ENCODE measurements around the gene NID1. TPM values are rescaled to one million over a fixed set of nuclear protein-coding genes. Genes with fewer than 3 reads are reported as not detected.

NID1 gene
- total RNA-seq, 2 experiments from 2014 or later: not detected

GRCh38 chr1:235942979-235943575, 121.8 kb downstream of the NID1 start:
- no peak overlapping the region for H3K4me2 ChIP-seq (ENCODE audit: low read length)
- POLR2A ChIA-PET: interaction anchor here (0.6 kb wide), 1 partner anchor 31 kb away, joined by 3 read pairs; no protein-coding TSS in a partner anchor

GRCh38 chr1:235942625-235942934, 122.3 kb downstream of the NID1 start:
- ChIA-PET CTCF (ENCODE audit: unreplicated experiment) (interaction anchor here (2.1 kb wide), 1 partner anchor 10 kb away, joined by 6 read pairs; no protein-coding TSS in a partner anchor), POLR2A (interaction anchor here (0.6 kb wide), 1 partner anchor 32 kb away, joined by 3 read pairs; no protein-coding TSS in a partner anchor)
- Histone ChIP-seq H2AFZ (ENCODE audit: low read length) (no peak overlapping the region), H3K36me3 (ENCODE audit: insufficient read depth, low read length) (no peaks in the 10 kb centered on the region), H3K79me2 (ENCODE audit: insufficient read depth, low read depth, low read length) (no peaks in the 10 kb centered on the region), H3K9me3 (ENCODE audit: low read length) (no peaks in the 10 kb centered on the region), H3K4me3 (ENCODE audit: low read depth, low read length, poor library complexity, severe bottlenecking) (no peak overlapping the region), H3K4me2 (ENCODE audit: low read length) (no peak overlapping the region), H4K20me1 (ENCODE audit: insufficient read depth, low read length) (no peaks in the 10 kb centered on the region), H3K27ac (ENCODE audit: low read depth, low read length, poor library complexity, severe bottlenecking) (no peak overlapping the region), H3K4me1 (ENCODE audit: insufficient read depth, low read length, poor library complexity, severe bottlenecking) (peaks cover 8% of the 10 kb centered on the region), H3K9me2 (ENCODE audit: insufficient read depth, low read length) (no peaks in the 10 kb centered on the region)
- no TSS peak for BruUV-seq (replicated peaks)
- DNase-seq (ENCODE audit: low spot score): no peak
- TF ChIP-seq CTCF (conservative IDR thresholded peaks at IDR 0.05; ENCODE audit: low read length) (no peak), EZH2phosphoT487 (IDR thresholded peaks at IDR 0.05; ENCODE audit: borderline replicate concordance, low read depth, low read length) (no peak)
- intact Hi-C loops (cut with micrococcal nuclease; ENCODE audit: unreplicated experiment): no loop called here

More at GRCh38 chr1:235942979-235943575, 121.8 kb downstream of the NID1 start:
- Histone ChIP-seq H4K20me1 (ENCODE audit: insufficient read depth, low read length) (no peaks in the 10 kb centered on the region), H3K9me2 (ENCODE audit: insufficient read depth, low read length) (no peaks in the 10 kb centered on the region), H3K9me3 (ENCODE audit: low read length) (no peaks in the 10 kb centered on the region), H2AFZ (ENCODE audit: low read length) (no peak overlapping the region), H3K79me2 (ENCODE audit: insufficient read depth, low read depth, low read length) (no peaks in the 10 kb centered on the region), H3K4me3 (ENCODE audit: low read depth, low read length, poor library complexity, severe bottlenecking) (no peak overlapping the region), H3K36me3 (ENCODE audit: insufficient read depth, low read length) (no peaks in the 10 kb centered on the region), H3K27ac (ENCODE audit: low read depth, low read length, poor library complexity, severe bottlenecking) (no peak overlapping the region), H3K4me1 (ENCODE audit: insufficient read depth, low read length, poor library complexity, severe bottlenecking) (peaks cover 8% of the 10 kb centered on the region)
- DNase-seq (ENCODE audit: low spot score): no peak
- CTCF ChIA-PET (ENCODE audit: unreplicated experiment): no interaction called here
- intact Hi-C loops (cut with micrococcal nuclease; ENCODE audit: unreplicated experiment): no loop called here
- TF ChIP-seq CTCF (conservative IDR thresholded peaks at IDR 0.05; ENCODE audit: low read length) (no peak), EZH2phosphoT487 (IDR thresholded peaks at IDR 0.05; ENCODE audit: borderline replicate concordance, low read depth, low read length) (no peak)
- no TSS peak for BruUV-seq (replicated peaks)

- Histone ChIP-seq H3K9me3 (ENCODE audit: low read length) (no peaks in the 10 kb centered on the region), H3K27ac (ENCODE audit: low read depth, low read length, poor library complexity, severe bottlenecking) (no peak overlapping the region), H3K36me3 (ENCODE audit: insufficient read depth, low read length) (no peaks in the 10 kb centered on the region), H2AFZ (ENCODE audit: low read length) (no peak overlapping the region), H3K4me1 (ENCODE audit: insufficient read depth, low read length, poor library complexity, severe bottlenecking) (peaks cover 8% of the 10 kb centered on the region), H3K4me3 (ENCODE audit: low read depth, low read length, poor library complexity, severe bottlenecking) (no peak overlapping the region), H4K20me1 (ENCODE audit: insufficient read depth, low read length) (no peaks in the 10 kb centered on the region), H3K79me2 (ENCODE audit: insufficient read depth, low read depth, low read length) (no peaks in the 10 kb centered on the region), H3K4me2 (ENCODE audit: low read length) (no peak overlapping the region), H3K9me2 (ENCODE audit: insufficient read depth, low read length) (no peaks in the 10 kb centered on the region)
- BruUV-seq (replicated peaks): no TSS peak
- TF ChIP-seq CTCF (conservative IDR thresholded peaks at IDR 0.05; ENCODE audit: low read length): no peak
- TF ChIP-seq EZH2phosphoT487 (IDR thresholded peaks at IDR 0.05; ENCODE audit: borderline replicate concordance, low read depth, low read length): no peak
- CTCF ChIA-PET (ENCODE audit: unreplicated experiment): interaction anchor here (2.1 kb wide), 1 partner anchor 9 kb away, joined by 6 read pairs; no protein-coding TSS in a partner anchor
- DNase-seq (ENCODE audit: low spot score): no peak
- intact Hi-C loops (cut with micrococcal nuclease; ENCODE audit: unreplicated experiment): no loop called here
- POLR2A ChIA-PET: interaction anchor here (0.7 kb wide), 1 partner anchor 99 kb away, joined by 4 read pairs; no protein-coding TSS in a partner anchor
These were observed 122.8 kb downstream of the NID1 start for GRCh38 chr1:235941876-235942624.

Measured in OCI-LY7 (cell line).